NCI-H2029 treated with DMSO at 0.1 percent for 48 hours (cell line): Measurements from ENCODE around the gene ULK2.
"Not testable (repeated sequence)": the region's sequence is repeated elsewhere in the genome, so short reads cannot be mapped to it uniquely, and the experiment has no call there.

ENCODE experiments used
- DNase-seq: peaks from one replicate; lab custom pipeline; 2025; lab: John Stamatoyannopoulos, UW

Gene ULK2

DNA sequence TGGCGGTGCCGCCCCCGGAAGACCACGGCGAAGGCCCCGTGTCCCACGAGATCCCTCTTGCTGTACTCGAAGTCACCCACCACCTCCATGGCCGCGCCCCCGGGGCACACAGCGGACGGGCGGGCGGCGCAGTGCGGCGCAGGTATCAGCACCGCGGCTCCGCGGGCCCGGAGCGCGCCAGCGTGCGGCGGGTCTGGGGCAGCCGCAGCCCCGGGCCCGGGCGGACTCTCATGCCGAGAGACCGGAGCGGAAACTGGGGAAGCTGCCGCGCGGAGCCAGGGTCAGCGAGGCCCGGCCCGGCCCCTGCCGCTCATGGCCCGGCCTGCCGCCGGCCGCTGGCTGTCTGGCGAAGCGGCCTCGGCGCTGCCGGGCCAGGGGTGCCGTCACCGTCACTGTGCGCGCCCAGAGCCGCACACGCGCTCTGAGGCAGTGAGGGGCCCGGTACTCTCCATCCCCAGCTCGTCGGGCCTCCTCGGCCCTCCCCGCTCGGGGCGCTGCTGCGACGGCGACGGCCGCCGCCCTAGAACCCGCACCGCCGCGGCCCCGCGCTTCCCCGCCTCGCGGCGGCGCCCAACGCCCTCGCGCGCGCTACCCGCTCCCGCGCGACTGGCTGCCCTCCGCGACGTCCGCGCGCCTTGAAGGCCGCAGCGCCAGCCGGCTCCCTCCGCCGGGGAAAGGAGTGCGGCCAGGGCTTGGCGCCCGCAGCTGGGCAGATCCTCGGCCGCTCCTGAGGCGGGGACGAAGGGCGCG is at the start of gene ULK2:
TSS of gene ULK2 (minus strand) at position 608 of the 750 bp plus-strand sequence. CDS start at position 89, 519 bp downstream.
- peak; percentile 7 for DNase-seq

DNA sequence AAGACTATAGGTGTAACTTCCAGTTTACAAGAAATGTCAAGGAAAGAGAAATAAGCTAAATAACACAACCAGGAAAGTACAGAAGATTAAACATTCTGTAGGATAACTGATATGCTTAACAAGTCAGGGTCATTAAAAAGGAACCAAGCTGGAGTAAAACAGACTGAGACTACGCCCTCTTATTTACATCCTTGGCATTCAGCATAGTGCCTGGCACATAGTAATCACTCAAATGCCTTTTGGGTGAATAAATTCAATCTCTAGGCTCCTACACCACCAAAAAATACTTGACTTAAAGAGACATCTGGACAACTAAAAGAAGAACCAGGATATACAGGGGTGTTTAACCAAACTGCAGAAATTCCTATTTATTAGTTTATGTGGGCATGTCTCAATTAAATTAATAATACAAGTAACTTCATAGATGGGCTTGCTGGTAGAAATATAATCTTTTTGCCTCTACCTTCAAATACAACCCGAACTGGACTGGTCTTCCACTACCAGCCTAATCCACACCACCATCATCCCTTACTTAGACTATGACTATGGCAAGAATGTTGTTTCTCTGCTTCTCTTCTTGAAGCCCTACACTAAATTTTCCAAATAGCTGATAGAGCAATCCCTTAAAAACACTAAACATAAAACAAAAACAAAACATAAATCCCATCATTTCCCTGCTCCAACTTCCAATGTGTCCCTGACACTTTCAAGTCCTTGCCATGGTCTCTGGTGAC is 47.7 kb upstream of the ULK2 start:
- DNase-seq = no peak

DNA sequence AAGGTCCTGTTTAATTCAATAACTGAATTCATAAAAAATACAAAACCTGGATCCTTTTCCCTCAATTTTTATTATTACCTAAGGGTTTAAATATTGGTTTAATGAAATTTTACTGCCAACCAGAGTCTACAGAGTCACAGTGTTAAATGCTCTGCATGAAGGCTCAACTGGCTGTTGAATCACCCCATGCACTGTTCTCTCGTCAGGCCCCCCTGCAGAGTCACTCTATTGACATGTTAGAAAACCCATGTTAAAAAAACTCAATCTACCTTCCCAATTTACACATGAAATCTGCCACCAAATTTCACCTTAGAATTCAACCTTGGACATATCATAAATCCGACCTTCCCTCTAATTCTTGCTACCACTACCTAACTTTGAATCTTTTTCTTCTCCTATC is 43.3 kb upstream of the ULK2 start:
- DNase-seq = no peak

DNA sequence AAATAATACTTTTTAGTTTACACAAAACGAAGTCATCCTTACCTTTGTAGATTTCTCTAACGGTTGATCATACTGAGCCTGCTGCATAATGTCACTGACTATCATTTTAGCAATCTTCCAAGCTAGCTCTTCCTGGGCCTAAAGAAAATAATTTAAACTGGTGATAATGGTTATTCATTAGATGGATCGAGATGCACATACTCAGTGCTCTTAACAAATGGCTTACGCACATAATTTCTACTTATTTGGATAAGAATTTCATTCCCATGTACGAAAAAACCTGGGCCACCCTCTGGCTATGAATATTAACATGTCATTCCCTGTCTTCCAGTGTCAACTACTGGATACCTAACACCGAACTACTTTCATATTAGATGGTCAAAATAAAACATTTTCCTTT is 41.4 kb upstream of the ULK2 start:
- DNase-seq = no peak

DNA sequence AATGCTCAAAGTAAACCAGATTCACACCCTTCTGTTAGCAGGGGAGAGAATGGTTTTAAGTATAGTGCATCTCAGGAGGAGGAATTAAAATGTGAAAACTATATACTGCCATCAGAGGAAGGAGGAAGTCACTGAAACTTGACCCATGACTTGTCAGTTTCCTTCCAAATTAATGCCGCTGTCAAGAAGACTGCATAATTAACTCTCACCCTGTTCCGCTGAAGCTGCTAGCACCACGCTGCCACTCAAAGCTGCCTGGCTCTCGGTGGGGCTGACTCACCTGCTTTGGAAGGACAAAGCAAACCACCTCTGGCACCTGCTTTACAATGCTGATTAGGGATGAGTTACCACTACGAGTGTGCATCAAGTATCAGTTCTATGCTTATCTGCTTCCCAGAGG is 37.8 kb upstream of the ULK2 start:
- DNase-seq = no peak

DNA sequence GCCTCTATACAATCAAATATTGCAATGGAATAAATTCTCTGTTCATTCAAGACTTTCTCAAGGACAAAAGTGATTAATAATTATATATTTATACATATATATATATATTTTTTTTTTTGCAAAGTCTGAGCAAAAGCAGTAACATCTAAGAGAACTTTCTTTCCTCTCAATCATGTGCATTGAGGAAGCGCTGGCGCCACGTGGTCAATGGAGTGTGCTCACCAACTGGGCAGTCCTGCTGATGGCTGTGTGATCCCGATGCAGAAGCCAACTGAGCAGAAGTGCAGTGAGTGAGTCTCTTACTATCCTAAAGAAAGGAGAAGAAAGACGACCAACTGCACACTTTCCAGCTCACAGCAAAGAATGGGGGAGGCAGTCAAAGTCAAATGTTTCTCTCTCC is 37.2 kb upstream of the ULK2 start:
- DNase-seq = no peak

DNA sequence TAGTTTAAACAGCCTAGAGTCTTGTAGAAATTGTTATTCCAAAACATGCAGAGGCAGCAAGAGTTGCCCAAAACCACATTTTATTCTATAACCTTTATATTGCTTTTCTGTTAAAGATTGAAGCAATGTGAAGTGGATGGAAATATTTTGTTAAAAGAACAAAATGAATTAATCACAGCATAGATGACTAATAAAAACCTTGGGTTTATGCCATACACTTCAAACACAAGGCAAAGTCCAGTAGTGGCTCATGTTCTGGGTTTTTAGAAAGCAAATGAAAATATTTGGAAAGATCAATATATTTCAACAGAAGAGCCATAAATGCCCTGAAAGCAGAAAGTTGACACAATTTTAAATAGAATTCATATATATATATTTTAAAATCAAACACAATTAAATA is 36.7 kb upstream of the ULK2 start:
- no peak for DNase-seq

DNA sequence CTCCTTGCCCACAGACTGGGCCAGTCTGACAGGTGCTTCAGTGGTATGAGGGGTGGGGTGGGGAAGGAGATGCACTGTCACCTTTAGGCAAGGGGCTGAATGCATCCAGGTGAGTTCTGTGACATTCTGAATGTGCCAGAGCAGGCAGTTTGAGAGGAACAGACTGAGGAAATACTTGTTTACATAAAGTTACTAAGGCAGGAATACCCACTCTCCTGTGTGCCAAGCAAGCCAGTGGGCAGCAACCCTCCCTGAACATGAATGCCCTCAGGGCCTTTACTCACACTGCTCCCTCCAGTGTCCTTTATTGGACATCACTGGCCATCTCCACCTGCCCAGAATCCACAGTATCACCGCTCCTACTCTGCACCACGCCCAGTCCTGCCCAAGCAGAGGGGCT is 33.1 kb upstream of the ULK2 start:
- no peak for DNase-seq

DNA sequence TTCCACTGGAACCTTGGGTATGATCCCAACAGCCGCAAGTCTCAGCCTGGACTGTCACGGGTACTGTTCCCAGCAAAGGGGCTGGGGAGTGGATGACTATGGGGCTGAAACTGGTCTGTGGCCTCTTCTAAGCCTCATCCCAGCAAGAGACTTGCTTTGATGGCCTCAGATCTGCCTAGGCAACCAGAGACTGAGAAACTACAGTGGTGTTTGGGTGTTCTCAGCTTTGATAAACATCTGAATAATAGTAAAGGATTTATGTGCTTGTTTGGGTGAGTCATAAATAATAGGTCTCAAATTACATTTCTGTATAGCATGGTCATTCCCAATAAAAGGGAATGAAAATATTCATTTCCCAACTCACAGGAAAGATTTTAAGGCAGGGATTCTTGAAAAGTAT is 30.2 kb upstream of the ULK2 start:
- DNase-seq = no peak

DNA sequence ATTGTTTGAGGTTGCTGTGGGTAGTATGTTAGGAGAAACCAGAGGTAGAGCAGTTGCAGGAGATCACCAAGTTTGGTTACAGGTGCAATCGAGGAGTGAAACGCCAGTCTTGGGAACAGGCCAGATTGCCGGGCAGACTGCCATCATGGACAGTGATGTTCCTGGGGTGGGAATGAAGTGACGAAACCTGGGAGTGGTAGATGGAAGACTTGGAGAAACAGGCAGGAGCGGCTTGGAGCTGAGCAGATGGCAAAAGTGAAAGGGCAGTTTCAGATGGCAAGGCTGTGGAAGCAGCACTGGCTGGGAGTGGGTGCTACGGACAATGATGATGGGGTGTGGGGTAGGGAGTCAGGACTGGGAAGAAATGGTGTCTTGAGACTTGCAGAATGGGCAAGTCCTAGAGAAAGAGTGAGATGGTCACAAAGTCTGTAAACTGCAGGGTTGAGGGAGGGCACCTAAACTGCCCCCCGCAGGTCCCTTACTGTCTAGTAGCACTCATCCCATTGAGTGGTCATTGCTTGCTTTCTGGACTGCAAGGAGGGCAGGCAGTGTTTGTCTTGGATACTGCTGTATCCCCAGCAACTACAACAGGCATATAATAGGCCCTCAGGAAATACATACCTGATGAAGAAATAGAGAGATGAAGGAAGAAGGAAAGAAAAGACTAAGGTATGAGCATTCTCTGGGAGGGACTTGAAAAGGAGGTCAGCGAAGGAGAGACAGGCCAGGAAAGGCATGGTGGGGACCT is 29.5 kb upstream of the ULK2 start:
- peak; percentile 22 for DNase-seq

DNA sequence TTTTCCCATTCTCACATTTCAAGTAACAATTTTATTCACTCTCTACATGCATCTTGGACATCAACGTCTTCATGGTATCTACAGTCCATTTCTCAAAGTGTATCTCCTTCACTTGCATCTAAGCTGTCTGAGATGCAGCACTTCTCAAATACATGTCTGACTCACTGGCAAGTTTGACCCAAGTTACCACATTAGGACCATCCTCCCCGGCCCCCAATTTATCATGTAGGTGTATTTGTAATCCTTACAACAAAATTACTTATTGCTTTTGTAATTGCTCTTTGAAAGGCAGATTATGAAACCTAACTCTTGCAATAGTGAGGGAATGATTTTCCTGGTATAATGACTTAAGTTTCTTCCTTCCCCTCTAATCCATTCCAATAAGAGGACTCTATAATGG is 28.9 kb upstream of the ULK2 start:
- no peak for DNase-seq

DNA sequence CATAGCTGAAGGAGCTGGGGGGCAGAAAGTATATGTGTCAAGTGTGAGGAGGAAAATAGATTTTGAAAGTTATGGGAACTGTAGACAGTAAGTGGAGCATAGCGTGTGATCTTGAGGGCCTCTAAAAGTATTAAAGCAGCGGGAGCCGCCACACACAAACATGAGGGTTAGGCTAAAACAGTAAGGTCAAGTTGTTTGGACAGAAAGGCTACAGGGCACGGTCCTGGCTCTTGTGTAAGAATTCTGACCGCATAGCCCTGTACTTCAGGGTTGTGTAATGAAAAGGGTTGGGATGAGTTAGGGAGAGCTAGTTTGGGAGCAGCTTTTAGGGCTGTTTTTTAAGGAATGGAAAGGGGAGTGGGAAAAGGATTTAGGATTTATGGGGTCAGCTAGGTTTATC is 22.8 kb upstream of the ULK2 start:
- not testable (repeated sequence) for DNase-seq

DNA sequence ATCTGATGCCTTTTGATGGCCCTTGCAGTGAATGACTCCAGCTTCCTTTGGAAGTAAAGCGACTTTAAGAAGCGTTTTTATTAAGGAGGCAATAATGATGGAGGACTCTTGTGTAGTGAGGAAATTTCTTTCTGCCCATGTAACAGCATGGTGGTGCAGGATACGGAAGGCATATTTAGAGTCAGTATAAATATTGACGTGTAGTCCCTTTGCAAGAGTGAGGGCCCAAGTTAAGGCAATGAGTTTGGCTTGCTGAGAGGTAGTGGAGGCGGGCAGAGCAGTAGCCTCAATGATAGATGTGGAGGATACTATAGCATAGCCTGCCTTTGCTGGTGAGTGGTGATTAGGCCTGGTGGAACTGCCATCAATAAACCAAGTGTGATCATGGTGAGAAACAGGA is 22.3 kb upstream of the ULK2 start:
- DNase-seq = not testable (repeated sequence)

DNA sequence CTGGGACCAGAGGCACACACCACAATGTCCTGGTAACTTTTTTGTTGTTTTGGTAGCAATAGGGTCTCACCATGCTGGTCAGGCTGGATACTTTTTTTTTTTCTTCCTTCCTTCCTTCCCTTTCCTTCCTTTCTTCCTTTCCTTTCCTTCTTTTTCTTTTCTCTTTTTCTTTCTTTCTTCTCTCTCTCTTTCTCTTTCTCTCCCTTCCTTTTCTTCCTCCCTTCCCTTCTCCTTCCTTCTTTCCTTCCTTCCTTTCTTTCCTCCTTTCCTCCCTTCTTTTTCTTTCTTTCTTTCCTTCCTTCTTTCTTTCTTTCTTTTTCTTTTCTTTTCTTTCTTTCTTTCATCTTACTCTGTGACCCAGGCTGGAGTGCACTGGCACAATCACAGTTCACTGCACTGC is 18.4 kb upstream of the ULK2 start:
- no peak for DNase-seq

DNA sequence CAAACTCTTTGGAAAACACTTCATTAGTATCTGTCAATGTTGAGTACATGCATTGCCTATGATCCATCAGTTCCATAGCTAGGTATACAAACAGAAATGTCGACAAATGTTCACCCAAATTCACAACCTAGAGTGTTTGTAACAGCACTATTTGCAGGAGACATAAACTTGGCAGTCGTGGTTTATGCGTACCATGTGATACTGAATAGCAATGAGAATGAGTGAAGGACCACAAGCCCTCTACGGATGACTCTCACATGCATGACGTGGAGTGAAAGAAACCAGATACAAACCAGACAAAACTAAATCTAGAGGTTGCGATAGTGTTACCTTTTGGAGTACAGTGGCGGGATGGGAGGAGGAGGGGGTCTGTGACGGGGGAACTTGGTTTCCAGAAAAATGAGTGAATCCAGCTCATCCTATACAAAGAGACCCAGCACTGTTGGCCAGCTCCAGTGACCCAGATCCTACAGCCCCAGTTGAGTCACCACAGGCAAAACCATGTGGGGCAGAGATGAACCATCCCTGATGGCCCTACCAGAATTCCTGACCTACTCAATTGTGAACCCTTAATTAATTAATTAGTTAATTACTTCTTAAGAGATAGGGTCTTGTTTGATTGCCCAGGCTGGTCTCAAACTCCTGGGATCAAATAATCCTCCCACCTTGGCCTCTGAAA is 15.9 kb upstream of the ULK2 start:
- DNase-seq = no peak

DNA sequence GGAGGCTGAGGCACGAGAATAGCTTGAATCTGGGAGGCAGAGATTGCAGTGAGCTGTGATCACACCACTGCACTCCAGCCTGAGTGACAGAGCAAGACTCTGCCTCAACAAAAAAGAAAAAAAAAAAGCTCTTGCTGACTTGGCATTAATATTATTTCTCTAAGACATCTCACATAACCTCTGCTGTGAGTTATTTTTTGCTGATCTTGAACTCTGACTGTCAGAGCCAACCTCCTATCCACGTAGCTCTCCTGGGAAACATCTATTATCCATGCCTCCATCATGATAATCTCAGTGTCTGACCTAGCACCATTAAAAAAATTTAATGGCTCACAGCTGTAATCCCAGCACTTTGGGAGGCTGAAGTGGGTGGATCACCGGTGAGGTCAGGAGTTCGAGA is 12.7 kb upstream of the ULK2 start:
- DNase-seq = no peak

DNA sequence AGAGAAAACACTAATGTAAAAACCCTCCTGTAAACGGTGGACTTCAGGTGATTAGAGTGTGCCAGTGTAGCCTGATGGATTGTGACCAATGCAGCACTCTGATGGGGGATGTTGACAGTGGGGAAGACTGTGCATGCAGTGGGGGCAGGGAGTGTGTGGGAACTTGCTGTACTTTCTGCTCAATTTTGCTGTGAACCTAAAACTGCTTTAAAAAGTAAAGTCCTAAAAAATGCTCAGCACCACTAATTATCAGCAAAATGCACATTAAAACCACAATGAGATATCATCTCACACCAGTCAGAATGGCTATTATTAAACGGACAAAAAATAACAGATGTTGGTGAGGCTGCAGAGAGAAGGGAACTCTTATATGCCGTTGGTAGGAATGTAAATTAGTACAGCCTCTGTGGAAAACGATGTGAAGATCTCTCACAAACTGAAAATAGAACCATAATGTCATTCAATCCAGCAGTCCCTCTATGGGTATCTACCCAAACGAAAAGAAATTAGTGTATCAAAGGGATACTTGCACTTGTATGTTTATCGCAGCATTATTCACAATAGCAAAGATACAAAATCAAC is 9.7 kb upstream of the ULK2 start:
- DNase-seq = no peak

DNA sequence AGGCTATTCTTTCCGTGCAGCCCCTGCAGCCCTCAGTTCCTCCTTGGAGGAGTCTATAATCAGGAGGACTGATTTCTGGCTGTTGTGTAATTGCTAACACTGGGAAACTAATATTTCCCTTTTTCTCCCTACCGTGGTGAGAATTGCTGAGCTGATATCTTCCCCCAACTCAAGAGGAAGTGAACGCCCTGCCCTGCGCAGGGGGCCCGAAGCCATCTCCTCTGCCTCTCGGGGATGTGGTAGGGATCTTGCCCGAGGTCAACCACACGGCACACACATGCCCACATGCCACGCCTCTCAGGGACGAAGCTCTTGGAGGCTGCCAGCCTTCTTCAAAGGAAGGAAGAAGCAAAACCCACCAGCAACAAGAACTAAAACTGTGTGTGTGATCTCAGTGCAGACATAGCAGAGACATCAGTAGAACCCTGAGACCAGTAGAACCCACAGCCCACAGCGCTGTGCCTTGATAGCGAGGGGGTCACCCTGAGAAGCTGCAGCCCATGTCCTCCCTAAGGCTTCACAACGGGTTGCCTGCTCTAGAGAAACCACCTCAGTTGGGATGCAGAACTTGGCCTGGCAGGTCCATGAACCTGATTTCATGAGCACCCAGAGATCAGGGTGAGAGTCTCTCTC is 8.9 kb upstream of the ULK2 start:
- DNase-seq = no peak

DNA sequence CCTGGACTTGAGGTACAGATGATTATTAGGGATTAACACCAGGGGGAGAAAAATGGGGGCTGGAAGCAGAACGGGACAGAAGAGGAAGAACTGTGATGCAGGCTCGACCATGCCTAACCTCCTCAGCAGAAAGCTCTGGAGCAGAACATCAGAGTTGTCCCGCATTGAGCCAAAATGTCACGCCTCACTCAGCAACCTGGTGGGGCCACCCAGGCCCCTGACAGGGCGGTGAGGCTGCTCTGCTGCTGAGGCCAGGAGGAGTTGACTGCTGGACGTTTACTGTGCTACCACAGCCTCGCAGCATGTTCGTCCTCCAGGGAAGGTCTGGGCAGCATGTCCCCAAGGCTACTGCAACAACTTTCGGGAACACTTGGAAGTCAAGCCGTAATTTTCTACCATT is 6.5 kb upstream of the ULK2 start:
- no peak for DNase-seq

DNA sequence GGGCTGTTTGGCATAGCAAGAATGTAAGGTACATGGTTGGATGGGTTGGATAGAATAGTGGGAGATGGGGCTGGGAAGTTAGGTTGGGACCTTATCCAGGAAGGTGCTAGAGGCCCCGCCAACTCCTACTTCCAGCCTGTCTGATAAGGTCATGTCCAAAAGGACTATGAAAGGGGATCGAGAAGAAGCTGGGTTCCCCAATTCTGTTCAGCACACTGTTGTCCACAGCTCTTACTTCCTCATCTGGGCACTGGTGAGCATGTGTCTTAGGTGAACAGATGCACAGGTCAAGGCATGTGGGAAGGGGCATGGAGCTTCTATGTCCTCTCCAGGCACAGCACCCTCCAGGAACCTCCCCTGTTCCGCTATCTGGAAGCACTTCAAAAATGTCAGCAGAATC is 5.6 kb upstream of the ULK2 start:
- DNase-seq = no peak

DNA sequence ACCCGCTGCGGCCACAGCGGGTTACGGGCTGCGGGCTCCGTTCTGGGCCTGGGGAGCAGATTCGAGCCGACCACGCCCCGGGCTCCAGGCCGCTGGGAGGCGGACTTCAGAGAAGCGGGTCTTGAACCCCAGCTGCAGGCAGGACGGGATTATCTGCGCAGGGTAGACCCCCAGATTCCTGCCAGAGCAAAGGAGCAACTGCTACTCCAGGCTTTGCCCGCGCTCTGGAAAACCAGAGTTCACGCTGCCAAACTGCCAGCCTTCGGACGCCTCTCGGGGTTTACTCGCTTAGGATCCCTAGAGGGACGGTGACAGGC is 301 bp upstream of the ULK2 start:
- DNase-seq = no peak

DNA sequence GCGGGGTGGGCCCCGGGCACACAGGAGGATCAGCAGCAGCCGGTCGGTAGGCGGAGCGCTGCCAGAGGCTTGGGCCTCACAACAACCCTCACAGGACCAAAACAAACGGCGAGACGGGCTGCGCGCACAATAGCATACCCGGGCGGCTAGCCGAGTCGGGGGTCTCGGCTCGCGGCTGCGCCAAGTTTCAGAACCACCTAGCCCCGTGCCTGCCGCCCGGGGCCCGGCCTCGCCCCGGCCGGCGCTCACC is 732 bp downstream of the ULK2 start:
- DNase-seq = no peak
